Tibial nerve (tissue), 4 donors: Measurements from ENCODE around the gene RPS27.

Experiments
- CTCF ChIP-seq, 5 experiments: fragments of 200-600 bp in 3 of 5; fragments of 450-650 bp in 2 of 5; sonication (generic) in 3 of 5; IDR thresholded peaks; one replicate each; pipeline ENCODE4 v1.5.1; 2016 to 2019; ENCODE audit warnings: antibody characterized with exemption in 5 of 5, mild to moderate bottlenecking in 3 of 5, moderate library complexity in 2 of 5
- EP300 ChIP-seq, 2 donors: sonication (generic); formaldehyde crosslinking; IDR thresholded peaks; one replicate each; pipeline ENCODE4 v1.6.1; 2017; ENCODE audit warnings: antibody characterized with exemption in 2 of 2, mild to moderate bottlenecking in 1 of 2

GRCh38 chr1:153962088-153963029, 28.2 kb upstream of the RPS27 start:
- TF ChIP-seq EP300 (IDR thresholded peaks at IDR 0.05) (no peak), CTCF (IDR thresholded peaks at IDR 0.05) (no peak)
